Femur (tissue), 1 donor: Measurements from ENCODE around the gene METTL27.
"Not testable (repeated sequence)": the region's sequence is repeated elsewhere in the genome, so short reads cannot be mapped to it uniquely, and the experiment has no call there.

Experiments
- DNase-seq: peaks from one replicate; pipeline ENCODE4 v3.0.0-alpha.2; 2017

Gene METTL27

GRCh38 chr7:73869011-73869798 is 26.9 kb upstream of the METTL27 start:
- no peak for DNase-seq

GRCh38 chr7:73866446-73866767 is 24.1 kb upstream of the METTL27 start:
- no peak for DNase-seq

GRCh38 chr7:73865738-73866445 is 23.6 kb upstream of the METTL27 start:
- peak; percentile 74 for DNase-seq

- no peak for DNase-seq
Measured at GRCh38 chr7:73864981-73865711, 22.8 kb upstream of the METTL27 start.

GRCh38 chr7:73861305-73861704 is 19.0 kb upstream of the METTL27 start:
- DNase-seq = no peak

DNA sequence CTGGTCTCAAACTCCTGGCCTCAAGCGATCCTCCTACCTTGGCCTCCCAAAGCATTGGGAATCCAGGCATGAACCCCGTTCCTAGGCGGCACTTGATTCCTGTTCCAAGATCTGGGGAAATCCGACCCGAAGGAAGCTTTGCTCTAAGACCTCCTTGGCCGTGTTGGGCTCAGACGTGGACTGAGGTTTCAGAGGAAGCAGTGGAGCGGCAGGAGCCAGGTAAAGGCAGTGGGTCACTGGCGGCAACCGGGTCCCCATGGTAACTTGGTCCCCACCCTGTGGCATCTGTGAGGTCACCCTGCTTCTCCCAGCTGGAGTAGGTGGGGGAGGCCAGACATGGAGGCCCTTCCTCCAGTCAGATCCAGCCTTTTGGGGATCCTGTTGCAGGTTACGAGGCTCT is 18.5 kb upstream of the METTL27 start, which contains the start of gene TMEM270:
Gene TMEM270 (plus strand): TSS at position 301 of the 400 bp plus-strand sequence. CDS start 36 bp downstream, at position 337.
- DNase-seq = no peak

- no peak for DNase-seq
Measured at GRCh38 chr7:73858807-73859206, 16.5 kb upstream of the METTL27 start.

DNA sequence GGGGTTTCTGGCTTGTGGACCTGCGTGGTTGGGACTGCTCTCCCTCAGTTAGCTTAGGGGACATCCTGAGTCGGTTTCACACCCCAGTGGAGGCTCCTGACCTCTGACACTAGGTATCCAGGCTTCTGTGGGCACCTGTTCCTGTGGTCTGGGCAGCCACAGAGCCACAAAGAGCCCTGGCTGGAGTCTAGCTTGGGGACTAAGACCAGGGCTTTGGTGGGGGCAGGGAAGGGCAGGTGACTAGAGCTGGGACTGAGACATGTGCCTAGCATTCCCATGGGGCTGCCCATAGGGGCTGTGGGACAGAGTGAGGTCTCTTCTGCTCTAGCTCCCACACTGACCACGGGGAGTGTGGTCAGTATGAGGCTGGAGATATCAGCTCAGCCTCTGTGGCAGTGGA is 14.6 kb upstream of the METTL27 start:
- no peak for DNase-seq

- DNase-seq = no peak
Measured at GRCh38 chr7:73852500-73852899, 10.2 kb upstream of the METTL27 start.

DNA sequence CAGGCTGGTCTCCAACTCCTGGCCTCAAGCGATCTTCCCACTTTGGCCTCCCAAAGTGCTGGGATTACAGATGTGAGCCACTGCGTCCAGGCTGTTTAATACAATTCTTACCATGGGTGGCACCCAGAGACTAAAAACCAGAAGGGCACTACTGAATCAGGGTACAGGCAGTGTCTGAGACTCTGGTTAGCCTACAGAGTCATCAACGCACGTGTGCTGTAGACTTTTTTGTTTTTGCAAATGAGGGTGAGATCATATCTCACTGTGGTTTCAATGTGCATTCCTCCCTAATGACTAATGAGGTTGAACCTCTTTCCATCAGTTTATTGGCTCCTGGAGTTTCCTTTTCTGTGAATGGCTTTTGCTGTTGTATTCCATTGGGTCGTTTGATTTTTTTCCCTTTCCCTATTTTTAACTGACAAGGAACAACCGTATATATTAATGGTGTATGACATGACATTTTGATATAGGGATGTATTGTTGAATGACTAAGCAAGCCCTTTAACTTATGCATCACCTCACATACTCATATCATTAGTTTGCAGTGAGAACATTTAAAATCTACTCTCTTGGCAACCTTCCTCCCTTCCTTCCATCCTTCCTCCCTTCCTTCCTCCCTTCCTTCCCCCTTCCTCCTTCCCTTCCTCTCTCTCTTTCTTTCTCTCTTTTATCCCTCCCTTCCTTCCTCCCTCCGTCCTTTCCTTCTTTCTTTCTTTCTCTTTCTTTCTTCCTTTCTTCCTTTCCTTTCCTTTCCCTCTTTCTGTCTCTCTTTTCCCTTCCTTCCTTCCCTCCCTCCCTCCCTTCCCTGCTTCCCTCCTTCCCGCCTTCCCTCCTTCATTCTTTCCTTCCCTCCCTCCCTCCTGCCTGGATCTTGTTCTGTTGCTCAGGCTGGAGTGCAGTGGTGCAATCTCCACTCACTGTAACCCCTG is 9.4 kb upstream of the METTL27 start:
- no peak for DNase-seq

DNA sequence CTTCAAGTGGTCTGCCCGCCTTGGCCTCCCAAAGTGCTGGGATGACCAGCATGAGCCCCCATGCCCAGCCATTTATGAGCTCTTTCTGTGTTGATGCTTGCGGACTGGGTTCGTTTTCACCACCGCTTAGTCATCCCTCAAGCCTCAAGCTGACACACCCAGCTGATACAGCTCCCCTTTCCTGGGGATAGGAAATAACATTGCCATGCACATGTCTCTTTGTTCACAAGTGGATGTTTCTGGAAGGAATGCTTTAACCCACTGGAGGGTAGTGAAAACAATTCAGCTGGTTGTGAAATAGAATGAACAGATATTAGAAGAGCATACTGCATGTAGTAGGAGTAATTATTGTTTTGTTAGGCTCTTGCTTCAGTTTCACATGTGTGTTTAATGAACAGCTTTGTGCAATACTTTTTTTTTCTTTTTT is 8.5 kb upstream of the METTL27 start:
- no peak for DNase-seq

DNA sequence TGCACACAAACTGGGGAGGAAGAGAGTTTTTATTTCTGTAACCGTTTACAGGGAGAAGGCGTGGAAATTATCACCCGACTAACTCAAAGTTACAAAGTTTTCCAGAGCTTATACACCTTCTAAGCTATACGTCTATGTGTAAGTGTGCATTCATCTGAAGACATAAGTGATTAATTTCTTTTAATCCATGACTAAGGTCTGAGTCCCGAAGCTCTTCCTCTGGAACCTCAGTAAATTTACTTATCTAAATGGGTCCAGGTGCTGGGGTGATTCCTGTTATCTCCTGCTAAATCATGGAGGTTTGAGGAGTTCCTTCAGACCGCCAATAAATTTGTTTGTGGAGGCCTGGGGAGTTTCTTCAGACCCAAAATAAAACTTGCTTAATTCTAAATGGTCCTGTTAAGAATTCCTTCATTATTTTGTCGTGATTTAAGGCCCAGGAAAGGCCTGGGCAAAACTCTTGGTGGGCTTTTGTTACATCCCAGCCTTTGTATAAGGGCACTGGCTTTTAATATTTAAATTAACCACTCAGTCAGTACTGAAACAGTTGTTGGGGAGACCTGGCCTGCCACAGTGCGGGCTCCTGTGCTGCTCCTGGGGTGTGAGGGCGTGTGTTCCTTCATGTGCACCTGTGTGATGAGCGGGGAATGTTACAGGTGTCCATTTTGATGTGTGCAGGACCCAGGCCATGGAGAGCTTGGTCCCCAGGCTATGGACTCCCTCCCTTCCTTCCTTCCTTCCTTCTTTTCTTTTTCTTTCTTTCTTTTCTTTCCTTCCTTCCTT is 5.8 kb upstream of the METTL27 start:
- no peak for DNase-seq

DNA sequence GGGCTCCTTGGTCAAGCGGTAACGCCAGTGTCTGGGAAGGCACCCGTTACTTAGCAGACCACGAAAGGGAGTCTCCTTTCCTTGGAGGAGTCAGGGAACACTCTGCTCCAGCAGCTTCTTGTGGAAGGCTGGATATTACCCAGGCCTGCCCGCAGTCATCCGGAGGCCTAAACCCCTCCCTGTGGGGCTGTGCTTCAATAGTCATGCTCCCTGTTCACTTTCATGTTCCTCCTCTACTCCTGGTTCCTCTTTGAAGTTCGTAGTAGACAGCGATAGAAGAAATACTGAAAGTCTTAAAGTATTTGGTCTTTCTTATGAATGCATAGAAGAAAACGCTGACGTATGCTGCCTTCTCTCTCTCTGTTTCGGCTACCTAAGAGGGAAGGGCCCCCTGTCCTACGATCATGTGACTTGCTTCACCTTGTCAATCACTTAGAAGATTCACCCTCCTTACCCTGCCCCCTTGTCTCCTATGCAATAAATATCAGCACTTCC is 3.4 kb upstream of the METTL27 start:
- DNase-seq = not testable (repeated sequence)

DNA sequence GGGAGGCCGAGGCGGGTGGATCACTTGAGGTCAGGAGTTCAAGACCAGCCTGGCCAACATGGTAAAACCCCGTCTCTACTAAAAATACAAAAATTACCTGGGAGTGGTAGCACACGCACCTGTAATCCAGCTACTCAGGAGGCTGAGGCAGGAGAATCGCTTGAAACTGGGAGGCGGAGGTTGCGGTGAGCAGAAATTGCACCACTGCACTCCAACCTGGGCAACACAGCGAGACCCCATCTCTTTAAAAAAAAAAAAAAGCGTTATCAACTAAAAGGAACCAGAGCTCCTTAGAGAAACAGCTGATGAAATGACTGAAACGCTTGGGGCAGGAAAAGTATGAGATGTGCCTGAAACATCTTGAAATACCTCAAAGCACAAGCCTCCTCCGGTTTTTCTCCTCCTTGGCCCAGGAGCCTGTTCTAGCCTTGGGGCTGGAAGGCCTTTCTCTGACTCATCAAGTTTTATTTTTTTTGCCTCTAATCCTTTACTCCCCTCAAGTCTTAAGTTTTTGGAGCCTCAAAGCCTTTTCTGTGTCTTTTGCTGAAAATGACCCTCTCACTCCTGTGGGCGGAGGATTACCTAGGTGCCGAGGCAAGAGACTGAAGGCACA is 2.6 kb upstream of the METTL27 start:
- DNase-seq = no peak

GRCh38 chr7:73844131-73844547 is 1.8 kb upstream of the METTL27 start:
- DNase-seq = no peak

GRCh38 chr7:73841689-73842066 is 638 bp downstream of the METTL27 start:
- DNase-seq = no peak

GRCh38 chr7:73840715-73841379 is 1.5 kb downstream of the METTL27 start:
- no peak for DNase-seq

DNA sequence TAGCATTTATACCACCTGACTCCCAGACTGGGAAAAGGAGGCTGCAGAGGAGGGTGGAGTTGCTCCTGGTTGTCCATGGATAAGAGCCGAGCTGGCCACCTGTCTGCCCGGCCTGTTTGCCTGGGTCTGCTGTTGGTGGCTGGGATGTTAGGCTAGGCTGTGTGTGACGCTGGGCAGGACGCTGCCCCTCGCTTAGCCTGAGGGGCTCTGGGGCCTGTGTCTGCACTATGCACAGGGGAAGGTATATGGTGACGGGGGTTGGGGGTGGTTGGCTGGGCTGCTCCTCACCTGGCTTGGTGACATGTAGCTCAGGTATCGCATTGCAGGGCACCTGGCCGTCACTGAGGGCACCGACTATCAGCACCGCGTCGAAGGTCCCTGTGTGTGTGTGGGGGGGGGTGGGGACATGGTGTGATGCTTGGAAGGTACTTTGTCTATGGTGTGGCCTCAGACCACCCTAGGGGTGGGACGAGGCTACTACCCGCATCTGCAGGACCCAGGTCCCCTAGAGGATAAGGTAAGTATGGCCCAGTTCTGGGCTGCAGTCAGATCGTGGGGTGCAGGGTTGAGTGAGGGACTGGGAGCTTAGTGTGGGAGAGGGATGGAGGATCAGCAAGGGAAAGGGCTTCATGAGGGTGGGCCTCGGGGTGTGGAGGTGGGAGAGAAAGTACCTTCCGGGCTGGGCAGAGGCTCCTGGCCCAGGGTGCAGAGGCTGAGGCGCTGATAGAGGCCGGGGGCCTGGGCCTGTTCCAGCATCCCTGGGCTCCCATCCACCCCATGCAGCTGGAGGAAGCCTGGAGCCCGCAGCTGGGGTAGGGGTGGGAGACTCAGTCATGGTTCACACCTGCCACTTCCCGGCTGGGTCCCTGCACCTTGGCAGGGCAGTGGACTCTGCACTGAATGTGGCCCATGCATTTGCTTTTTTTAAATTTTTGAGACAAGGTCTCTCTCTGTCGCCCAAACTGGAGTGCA is 2.3 kb downstream of the METTL27 start:
- no peak for DNase-seq

GRCh38 chr7:73839290-73839689 is 3.0 kb downstream of the METTL27 start:
- DNase-seq = no peak
